Left hindlimb (tissue), 1 donor: Measurements from ENCODE around the gene SULT1C2.
"Not testable (repeated sequence)": the region's sequence is repeated elsewhere in the genome, so short reads cannot be mapped to it uniquely, and the experiment has no call there.

Experiments
- DNase-seq: peaks from one replicate; pipeline ENCODE4 v3.0.0-alpha.2; 2018

SULT1C2 gene

DNA sequence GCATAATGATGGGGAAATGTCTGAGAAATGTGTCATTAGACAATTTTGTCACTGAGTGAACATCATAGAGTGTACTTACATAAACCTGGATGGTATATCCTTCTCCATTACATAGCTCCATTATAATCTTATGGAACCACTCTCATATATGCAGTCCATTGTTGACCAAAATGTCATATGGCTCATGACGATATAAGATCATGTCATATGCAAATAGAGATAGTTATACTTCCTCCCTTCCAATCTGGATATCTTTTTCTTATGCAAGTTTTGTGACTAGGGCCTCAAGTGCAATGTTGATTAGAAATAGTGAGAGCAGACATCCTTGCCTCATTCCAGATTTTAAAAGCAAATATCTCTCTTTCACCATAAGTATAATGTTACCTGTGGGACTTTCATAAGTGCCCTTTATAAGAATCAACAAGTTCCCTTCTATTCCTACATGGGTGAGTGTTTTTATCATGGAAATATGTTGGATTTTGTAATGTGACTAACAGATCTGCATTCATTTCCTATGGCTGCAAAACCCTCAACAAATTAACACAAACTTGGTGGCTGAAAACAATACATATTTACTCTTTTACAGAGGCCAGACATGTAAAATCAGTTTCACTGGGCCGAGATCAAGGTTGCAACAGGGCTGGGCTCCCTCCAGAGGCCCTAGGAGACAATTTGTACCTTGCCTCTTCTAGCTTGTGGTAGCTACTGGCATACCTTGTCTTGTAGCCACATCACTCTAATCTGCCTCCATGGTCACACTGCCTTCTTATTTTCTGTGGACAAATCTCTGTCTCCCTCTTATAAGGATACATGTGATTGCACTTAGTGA lies 67.4 kb downstream of the SULT1C2 start:
- no peak for DNase-seq

DNA sequence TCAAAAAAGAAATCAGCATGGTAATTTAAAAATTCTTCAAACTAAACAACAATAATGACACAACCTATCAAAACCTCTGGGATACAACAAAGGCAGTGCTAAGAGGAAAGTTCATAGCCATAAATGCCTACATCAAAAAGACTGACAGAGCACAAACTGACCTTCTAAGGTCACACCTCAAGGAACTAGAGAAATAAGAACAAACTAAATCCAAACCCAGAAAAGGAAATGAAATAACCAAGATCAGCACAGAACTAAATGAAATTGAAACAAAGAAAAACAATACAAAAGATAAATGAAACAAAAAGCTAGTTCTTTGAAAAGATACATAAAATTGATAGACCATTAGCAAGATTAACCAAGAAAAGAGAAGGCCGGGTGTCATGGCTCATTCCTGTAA lies 70.6 kb downstream of the SULT1C2 start:
- DNase-seq, result not testable (repeated sequence)
